HepG2 (cell line): ENCODE data around the gene CPT1C. TPM values are rescaled to one million over a fixed set of nuclear protein-coding genes. Genes with fewer than 3 reads are reported as not detected.

Source experiments
- ATAC-seq: fragments of 200-7000 bp; cut with Tn5 transposase; 3 replicates; pipeline ENCODE4 v1.9.1; 2020; ENCODE audit warnings: mild to moderate bottlenecking, moderate library complexity
- BruUV-seq: library from RNA; stranded (reverse); fragments of 400-500 nt; replicated peaks from 2 replicates; lab custom pipeline; 2021; lab: Mats Ljungman, UMichigan
- CTCF ChIA-PET: fragments of 300-600 bp; formaldehyde crosslinking; extraction: SDS; loops from one replicate; lab custom pipeline; 2021; ENCODE audit warnings: low total read pairs, inconsistent platforms, low intra/inter-chr PET ratio; lab: Yijun Ruan, JAX
- POLR2A ChIA-PET: fragments of 350-600 bp; sonication (Branson Sonifier 250); formaldehyde crosslinking; loops from one replicate; lab custom pipeline; 2020; ENCODE audit warnings: antibody characterized with exemption, inconsistent platforms; lab: Yijun Ruan, JAX
- DNase-seq: peaks from one replicate; pipeline ENCODE4 v3.0.0-alpha.2; 2015; ENCODE audit warnings: low spot score
- FAIRE-seq: peaks from 3 replicates; lab custom pipeline; 2011; peaks lifted over from hg19 to GRCh38; lab: Jason Lieb, UNC
- H2AFZ ChIP-seq: one replicate; pipeline ENCODE4 v1.6.1; 2011; ENCODE audit warnings: low read length, inconsistent platforms
- H3K27ac ChIP-seq: fragments of 300-600 bp; 3 replicates; pipeline ENCODE4 v1.8.0; 2011; ENCODE audit warnings: mixed run types, mild to moderate bottlenecking, mixed read lengths, low read length, inconsistent platforms; ENCODE audit not compliant: insufficient read depth; ENCODE audit errors: extremely low read length
- H3K27me3 ChIP-seq, 2 experiments: fragments of 200-600 bp in 1 of 2; 2 replicates in 1 of 2; 3 replicates in 1 of 2; pipeline versions ENCODE4 v1.6.0 to v1.8.0; 2011; ENCODE audit warnings: low read length in 2 of 2, mild to moderate bottlenecking in 2 of 2, moderate library complexity in 2 of 2, inconsistent platforms in 1 of 2; ENCODE audit not compliant: insufficient read depth in 2 of 2, control insufficient read depth in 1 of 2
- H3K36me3 ChIP-seq, 2 experiments: fragments of 200-600 bp in 1 of 2; replicated peaks in 1 of 2; 2 replicates in 1 of 2; 3 replicates in 1 of 2; pipeline versions ENCODE4 v1.5.1 to v1.8.0; 2011; ENCODE audit warnings: low read length in 2 of 2, inconsistent platforms in 1 of 2; ENCODE audit not compliant: insufficient read depth in 2 of 2, control insufficient read depth in 1 of 2
- H3K4me1 ChIP-seq: 2 replicates; pipeline ENCODE4 v1.5.1; 2012; ENCODE audit warnings: low read length, inconsistent platforms; ENCODE audit not compliant: insufficient read depth
- H3K4me2 ChIP-seq: 2 replicates; pipeline ENCODE4 v1.6.0; 2011; ENCODE audit warnings: low read depth, low read length, inconsistent platforms
- H3K4me3 ChIP-seq, 3 experiments: fragments of 200-600 bp in 1 of 3; sonication (generic), shearing (Covaris generic) in 1 of 3; replicated peaks in 1 of 3; 2 replicates each; pipeline ENCODE4 v1.5.1; 2011 to 2016; ENCODE audit warnings: low read length in 3 of 3, inconsistent platforms in 2 of 3, low read depth in 2 of 3, mild to moderate bottlenecking in 2 of 3, control low read depth in 1 of 3, mixed read lengths in 1 of 3; ENCODE audit not compliant: insufficient read depth in 1 of 3
- H3K79me2 ChIP-seq: one replicate; pipeline ENCODE4 v1.6.1; 2011; ENCODE audit warnings: low read length, inconsistent platforms; ENCODE audit not compliant: insufficient read depth
- H3K9ac ChIP-seq: 2 replicates; pipeline ENCODE4 v1.6.0; 2011; ENCODE audit warnings: mild to moderate bottlenecking, low read depth, low read length, inconsistent platforms; ENCODE audit not compliant: insufficient read depth
- H3K9me3 ChIP-seq: 2 replicates; pipeline ENCODE4 v1.5.1; 2012; ENCODE audit warnings: mild to moderate bottlenecking, low read length
- H4K20me1 ChIP-seq: 2 replicates; pipeline ENCODE4 v1.6.0; 2011; ENCODE audit warnings: inconsistent platforms, mild to moderate bottlenecking, low read length, moderate library complexity; ENCODE audit not compliant: insufficient read depth
- CENPT ChIP-seq: sonication (generic); formaldehyde crosslinking; IDR thresholded peaks from 2 replicates; pipeline ENCODE4 v1.8.0; 2022; ENCODE audit warnings: low read depth, mild to moderate bottlenecking, moderate library complexity, missing genetic modification reagents
- CSRNP2 ChIP-seq: sonication (generic); formaldehyde crosslinking; conservative IDR thresholded peaks from 2 replicates; pipeline ENCODE4 v1.8.0; 2022; ENCODE audit warnings: low read depth, missing genetic modification reagents
- MIER3 ChIP-seq: IDR thresholded peaks from 2 replicates; pipeline ENCODE4 v1.6.1; 2016; ENCODE audit warnings: missing compliant biosample characterization, borderline replicate concordance
- NFE2L1 ChIP-seq: sonication (generic); formaldehyde crosslinking; IDR thresholded peaks from 2 replicates; pipeline ENCODE4 v1.4.0; 2020; ENCODE audit warnings: missing genetic modification reagents, mild to moderate bottlenecking, borderline replicate concordance
- POLR2AphosphoS5 ChIP-seq: IDR thresholded peaks from 2 replicates; pipeline ENCODE4 v1.6.1; 2012; ENCODE audit warnings: low read depth, low read length
- SOX5 ChIP-seq: IDR thresholded peaks from 2 replicates; pipeline ENCODE4 v1.6.1; 2016; ENCODE audit warnings: borderline replicate concordance
- WIZ ChIP-seq: sonication (generic); formaldehyde crosslinking; IDR thresholded peaks from 2 replicates; pipeline ENCODE4 v1.5.1; 2020; ENCODE audit warnings: mild to moderate bottlenecking, missing genetic modification reagents
- ZHX2 ChIP-seq, 2 experiments: sonication (generic) in 1 of 2; formaldehyde crosslinking in 1 of 2; IDR thresholded peaks; 2 replicates each; pipeline versions ENCODE4 v1.6.1 to v1.9.0; 2014 to 2022; ENCODE audit warnings: antibody characterized with exemption in 1 of 2, borderline replicate concordance in 1 of 2, inconsistent platforms in 1 of 2, low read depth in 1 of 2, missing genetic modification reagents in 1 of 2
- ZNF12 ChIP-seq: sonication (generic); formaldehyde crosslinking; IDR thresholded peaks from 2 replicates; pipeline ENCODE4 v1.5.0; 2020; ENCODE audit warnings: missing genetic modification reagents
- ZNF605 ChIP-seq: sonication (generic); formaldehyde crosslinking; IDR thresholded peaks from 2 replicates; pipeline ENCODE4 v1.8.0; 2022; ENCODE audit warnings: mild to moderate bottlenecking, missing genetic modification reagents
- ZNF724P ChIP-seq: sonication (generic); formaldehyde crosslinking; IDR thresholded peaks from 2 replicates; pipeline ENCODE4 v1.8.0; 2022; ENCODE audit warnings: missing genetic modification reagents, borderline replicate concordance
- WGBS: methylation state at CpG from one replicate; pipeline ENCODE4 v1.1.6; 2017; ENCODE audit warnings: low lambda C conversion rate; 5-methylcytosine and 5-hydroxymethylcytosine counted together
- in situ Hi-C: cut with HindIII; loops from 2 replicates; pipeline ENCODE4 v1.10.0; 2017; ENCODE audit warnings: low pct_unique_long_range_greater_than_20kb; ENCODE audit not compliant: extremely low pct_ligation_motif_present
- intact Hi-C: fragments of 100-400 bp; cut with micrococcal nuclease; formaldehyde crosslinking; loops from one replicate; pipeline ENCODE4 v1.10.0; 2022; ENCODE audit not compliant: unreplicated experiment
- polyA plus RNA-seq, 8 experiments: library from polyadenylated mRNA; depleted of rRNA in 3 of 8; stranded (reverse) in 7 of 8; unstranded in 1 of 8; fragments of >200 nt; fragmentation: Illumina TruSeq in 4 of 8; extraction: Trizol in 4 of 8; gene quantifications; 2 replicates each; pipeline versions ENCODE4 v1.2.1 to v1.2.3, GENCODE V29; 2011 to 2016; ENCODE audit warnings: low read depth in 4 of 8, missing spikeins in 1 of 8, mixed read lengths in 1 of 8; ENCODE audit not compliant: insufficient read depth in 1 of 8
- total RNA-seq, 5 experiments: library from RNA; depleted of rRNA; stranded (reverse); fragments of >200 nt; fragmentation: Illumina TruSeq; extraction: Trizol; gene quantifications; 2 replicates each; pipeline ENCODE4 v1.2.3, GENCODE V29; 2016; ENCODE audit warnings: low read depth in 1 of 5
- TF ChIP-seq, protein P1 (sequence below): sonication (generic); formaldehyde crosslinking; IDR thresholded peaks from 2 replicates; pipeline ENCODE4 v1.5.1; 2020; ENCODE audit warnings: missing genetic modification reagents, mild to moderate bottlenecking, borderline replicate concordance
- TF ChIP-seq, protein P2 (sequence below): sonication (generic); formaldehyde crosslinking; IDR thresholded peaks from 2 replicates; pipeline ENCODE4 v1.8.1; 2023; ENCODE audit warnings: mild to moderate bottlenecking, missing genetic modification reagents

The CPT1C gene
- total and polyA plus RNA-seq, 2 of the 13 experiments (the other 11 are each of a cell fraction or from before 2014, with no cell fraction given): 0.18 TPM; not detected in 1

- BruUV-seq: no TSS peak
- FAIRE-seq: no peak
- Histone ChIP-seq H3K36me3 (no peaks in the 10 kb centered on the region), H3K9ac (no peak overlapping the region), H3K27me3 (no peaks in the 10 kb centered on the region), H3K4me2 (no peak overlapping the region), H2AFZ (no peak overlapping the region), H3K4me3 (no peak overlapping the region), H3K9me3 (no peaks in the 10 kb centered on the region), H3K27ac (no peak overlapping the region), H4K20me1 (no peaks in the 10 kb centered on the region), H3K79me2 (no peaks in the 10 kb centered on the region), H3K4me1 (peaks cover 8% of the 10 kb centered on the region; the same call in 1 of the 2 replicates)
- intact Hi-C loops (no loop called here), in situ Hi-C loops (no loop called here)
- POLR2A ChIA-PET: no interaction called here
- ATAC-seq: no peak
- DNase-seq: no peak
- WGBS: 76% methylated on average over 6 of the region's 6 CpGs
- CTCF ChIA-PET: no interaction called here
- TF ChIP-seq ZNF724P (CRISPR knock-in tag): no peak
- no peak for TF ChIP-seq NFE2L1 (CRISPR knock-in tag)
- TF ChIP-seq, protein P1, sequence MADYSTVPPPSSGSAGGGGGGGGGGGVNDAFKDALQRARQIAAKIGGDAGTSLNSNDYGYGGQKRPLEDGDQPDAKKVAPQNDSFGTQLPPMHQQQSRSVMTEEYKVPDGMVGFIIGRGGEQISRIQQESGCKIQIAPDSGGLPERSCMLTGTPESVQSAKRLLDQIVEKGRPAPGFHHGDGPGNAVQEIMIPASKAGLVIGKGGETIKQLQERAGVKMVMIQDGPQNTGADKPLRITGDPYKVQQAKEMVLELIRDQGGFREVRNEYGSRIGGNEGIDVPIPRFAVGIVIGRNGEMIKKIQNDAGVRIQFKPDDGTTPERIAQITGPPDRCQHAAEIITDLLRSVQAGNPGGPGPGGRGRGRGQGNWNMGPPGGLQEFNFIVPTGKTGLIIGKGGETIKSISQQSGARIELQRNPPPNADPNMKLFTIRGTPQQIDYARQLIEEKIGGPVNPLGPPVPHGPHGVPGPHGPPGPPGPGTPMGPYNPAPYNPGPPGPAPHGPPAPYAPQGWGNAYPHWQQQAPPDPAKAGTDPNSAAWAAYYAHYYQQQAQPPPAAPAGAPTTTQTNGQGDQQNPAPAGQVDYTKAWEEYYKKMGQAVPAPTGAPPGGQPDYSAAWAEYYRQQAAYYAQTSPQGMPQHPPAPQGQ (CRISPR knock-in tag): no peak
- TF ChIP-seq ZNF12: no peak
- no peak for TF ChIP-seq POLR2AphosphoS5
- no peak for TF ChIP-seq SOX5
- no peak for TF ChIP-seq CENPT (CRISPR knock-in tag)
- TF ChIP-seq ZNF605 (CRISPR knock-in tag): no peak
- TF ChIP-seq CSRNP2: no peak
- no peak for TF ChIP-seq MIER3
- no peak for TF ChIP-seq ZHX2 (IDR thresholded peaks at IDR 0.05; ENCODE audit: low read depth)
- no peak for TF ChIP-seq ZHX2 (CRISPR knock-in tag; IDR thresholded peaks at IDR 0.05; ENCODE audit: borderline replicate concordance)
- no peak for TF ChIP-seq WIZ (CRISPR knock-in tag)
- TF ChIP-seq, protein P2, sequence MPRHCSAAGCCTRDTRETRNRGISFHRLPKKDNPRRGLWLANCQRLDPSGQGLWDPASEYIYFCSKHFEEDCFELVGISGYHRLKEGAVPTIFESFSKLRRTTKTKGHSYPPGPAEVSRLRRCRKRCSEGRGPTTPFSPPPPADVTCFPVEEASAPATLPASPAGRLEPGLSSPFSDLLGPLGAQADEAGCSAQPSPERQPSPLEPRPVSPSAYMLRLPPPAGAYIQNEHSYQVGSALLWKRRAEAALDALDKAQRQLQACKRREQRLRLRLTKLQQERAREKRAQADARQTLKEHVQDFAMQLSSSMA (CRISPR knock-in tag): no peak
Observed at GRCh38 chr19:49718991-49719390, 28.1 kb downstream of the CPT1C start.
